RWPE2 (cell line): ENCODE data around the gene SYNGAP1.

Experiments used
- ATAC-seq: fragments of 200-7000 bp; cut with Tn5 transposase; 3 replicates; pipeline ENCODE4 v1.9.1; 2021; ENCODE audit warnings: low read depth
- DNase-seq: peaks from one replicate; pipeline ENCODE4 v3.0.0-alpha.2; 2020; ENCODE audit warnings: low spot score
- H3K27ac ChIP-seq: fragments of 450-650 bp; 2 replicates; pipeline ENCODE4 v1.5.1; 2017; ENCODE audit warnings: mild to moderate bottlenecking; ENCODE audit not compliant: poor library complexity, severe bottlenecking
- H3K27me3 ChIP-seq: fragments of 250-450 bp; sonication (Bioruptor Pico); 2 replicates; pipeline ENCODE4 v1.5.1; 2021; ENCODE audit warnings: mild to moderate bottlenecking, moderate library complexity; ENCODE audit not compliant: insufficient read depth, poor library complexity, severe bottlenecking
- H3K36me3 ChIP-seq: fragments of 250-450 bp; sonication (Bioruptor Pico); 2 replicates; pipeline ENCODE4 v1.5.1; 2020; ENCODE audit warnings: low read depth, mild to moderate bottlenecking, moderate library complexity
- H3K4me1 ChIP-seq: fragments of 250-450 bp; sonication (Bioruptor Pico); 2 replicates; pipeline ENCODE4 v1.5.1; 2021; ENCODE audit warnings: mild to moderate bottlenecking, moderate library complexity; ENCODE audit not compliant: insufficient read depth, poor library complexity, severe bottlenecking
- H3K4me3 ChIP-seq: fragments of 250-450 bp; sonication (Bioruptor Pico); 2 replicates; pipeline ENCODE4 v1.5.1; 2021; ENCODE audit warnings: mild to moderate bottlenecking, moderate library complexity; ENCODE audit not compliant: severe bottlenecking
- H3K9me3 ChIP-seq: fragments of 250-450 bp; sonication (Bioruptor Pico); 2 replicates; pipeline ENCODE4 v1.5.1; 2021; ENCODE audit warnings: mild to moderate bottlenecking, moderate library complexity; ENCODE audit not compliant: severe bottlenecking
- TF ChIP-seq, protein P1 (sequence below): fragments of 450-650 bp; IDR thresholded peaks from one replicate; pipeline ENCODE4 v1.5.1; 2017; ENCODE audit warnings: mild to moderate bottlenecking, moderate library complexity; ENCODE audit not compliant: poor library complexity, severe bottlenecking

The SYNGAP1 gene

GRCh38 chr6:33390173-33390572 lies 29.7 kb upstream of the SYNGAP1 start:
- H3K27ac ChIP-seq: no peak overlapping the region
- H3K4me1 ChIP-seq: peaks cover 13% of the 10 kb centered on the region
- H3K27me3 ChIP-seq: no peaks in the 10 kb centered on the region
- no peak overlapping the region for H3K4me3 ChIP-seq
- H3K36me3 ChIP-seq: peaks cover 10% of the 10 kb centered on the region
- DNase-seq: no peak
- ATAC-seq: no peak
- H3K9me3 ChIP-seq: no peaks in the 10 kb centered on the region
- TF ChIP-seq, protein P1, sequence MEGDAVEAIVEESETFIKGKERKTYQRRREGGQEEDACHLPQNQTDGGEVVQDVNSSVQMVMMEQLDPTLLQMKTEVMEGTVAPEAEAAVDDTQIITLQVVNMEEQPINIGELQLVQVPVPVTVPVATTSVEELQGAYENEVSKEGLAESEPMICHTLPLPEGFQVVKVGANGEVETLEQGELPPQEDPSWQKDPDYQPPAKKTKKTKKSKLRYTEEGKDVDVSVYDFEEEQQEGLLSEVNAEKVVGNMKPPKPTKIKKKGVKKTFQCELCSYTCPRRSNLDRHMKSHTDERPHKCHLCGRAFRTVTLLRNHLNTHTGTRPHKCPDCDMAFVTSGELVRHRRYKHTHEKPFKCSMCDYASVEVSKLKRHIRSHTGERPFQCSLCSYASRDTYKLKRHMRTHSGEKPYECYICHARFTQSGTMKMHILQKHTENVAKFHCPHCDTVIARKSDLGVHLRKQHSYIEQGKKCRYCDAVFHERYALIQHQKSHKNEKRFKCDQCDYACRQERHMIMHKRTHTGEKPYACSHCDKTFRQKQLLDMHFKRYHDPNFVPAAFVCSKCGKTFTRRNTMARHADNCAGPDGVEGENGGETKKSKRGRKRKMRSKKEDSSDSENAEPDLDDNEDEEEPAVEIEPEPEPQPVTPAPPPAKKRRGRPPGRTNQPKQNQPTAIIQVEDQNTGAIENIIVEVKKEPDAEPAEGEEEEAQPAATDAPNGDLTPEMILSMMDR: no peak

GRCh38 chr6:33390767-33391277 lies 29.0 kb upstream of the SYNGAP1 start:
- Histone ChIP-seq H3K36me3 (peaks cover 17% of the 10 kb centered on the region), H3K4me1 (peaks cover 13% of the 10 kb centered on the region), H3K27ac (peak overlapping the region; percentile 67), H3K4me3 (no peak overlapping the region), H3K9me3 (no peaks in the 10 kb centered on the region), H3K27me3 (no peaks in the 10 kb centered on the region)
- TF ChIP-seq, protein P1: no peak
- DNase-seq (no peak), ATAC-seq (no peak)

DNA sequence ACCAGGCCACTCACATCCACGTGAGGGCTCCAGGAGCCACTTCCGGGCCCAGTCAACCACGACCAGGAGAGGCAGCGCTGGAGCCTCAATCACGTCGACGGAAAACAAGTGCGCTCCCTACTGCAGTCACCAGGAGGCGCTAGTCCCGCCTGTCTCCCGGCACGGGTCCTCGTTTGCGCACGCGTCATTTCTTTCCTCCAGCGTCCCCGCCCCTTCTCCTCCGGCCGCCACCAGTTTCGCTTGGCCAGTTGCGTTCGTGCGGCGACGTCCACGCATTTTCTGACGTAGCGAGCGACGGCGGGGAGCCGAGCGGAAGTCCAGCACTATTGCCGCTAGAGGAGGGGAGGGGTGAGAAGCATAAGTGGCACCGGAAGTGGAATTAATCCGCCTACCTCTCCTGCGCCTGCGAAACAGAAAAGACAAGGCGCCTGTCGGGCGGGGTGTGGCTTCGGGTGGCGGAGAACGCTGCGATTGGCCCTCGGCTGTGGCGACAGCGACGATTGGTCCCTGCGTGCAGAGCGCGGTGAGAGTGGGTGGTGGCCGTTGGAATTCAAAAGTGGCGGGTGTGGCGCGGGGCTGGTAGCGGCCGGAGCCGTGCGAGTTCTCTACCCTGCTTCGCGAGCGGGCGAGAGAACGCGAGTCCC lies 28.5 kb upstream of the SYNGAP1 start, which contains the start of gene KIFC1:
Gene KIFC1, plus strand, starts transcription at position 546 of the 644 bp plus-strand sequence. CDS start 163 bp downstream, outside the sequence.
- TF ChIP-seq, protein P1: peak; percentile 99
- Histone ChIP-seq H3K4me3 (peak within 1 kb of the TSS; percentile 64), H3K4me1 (peaks cover 13% of the 10 kb centered on the region), H3K27ac (peak within 1 kb of the TSS; percentile 67), H3K9me3 (no peaks in the 10 kb centered on the region), H3K36me3 (peaks cover 19% of the 10 kb centered on the region), H3K27me3 (no peaks in the 10 kb centered on the region)
- DNase-seq (peak; percentile 97), ATAC-seq (peak; percentile 95)

DNA sequence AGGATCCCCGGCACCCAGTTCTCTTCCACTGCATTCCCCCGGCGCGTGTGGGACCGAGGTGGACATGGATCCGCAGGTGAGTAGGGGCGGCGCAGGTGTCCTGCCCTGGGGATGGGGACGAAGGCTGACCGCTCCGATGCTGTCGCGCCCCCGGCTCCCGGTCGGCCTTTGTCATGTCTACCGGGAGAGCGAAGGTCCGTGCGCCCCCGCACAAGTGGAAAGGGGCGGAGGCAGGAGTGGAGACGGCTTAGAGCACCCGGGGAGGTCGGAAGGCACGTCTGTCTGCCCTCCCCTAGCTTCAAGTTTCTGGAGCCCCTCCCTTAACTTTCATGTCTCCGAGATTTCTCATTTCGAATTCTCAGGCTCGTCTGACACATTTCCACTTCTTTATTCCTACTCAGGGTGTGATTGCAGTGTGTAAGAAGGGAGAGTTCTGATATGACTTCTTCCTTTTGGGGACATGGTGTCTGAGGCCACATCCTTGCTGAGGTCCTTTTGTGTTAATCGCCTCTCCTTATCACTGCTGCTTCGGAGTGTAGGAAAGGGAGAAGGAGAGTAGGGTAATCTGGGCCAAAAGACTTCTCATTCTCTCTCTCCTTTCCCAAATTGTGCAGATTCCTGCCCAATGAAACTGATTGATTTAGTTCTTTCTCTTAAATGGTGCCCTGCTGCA lies 27.8 kb upstream of the SYNGAP1 start:
- Histone ChIP-seq H3K4me1 (peaks cover 13% of the 10 kb centered on the region), H3K27ac (peak overlapping the region; percentile 67), H3K27me3 (no peaks in the 10 kb centered on the region), H3K36me3 (peaks cover 19% of the 10 kb centered on the region), H3K4me3 (peak overlapping the region; percentile 64), H3K9me3 (no peaks in the 10 kb centered on the region)
- ATAC-seq (peak; percentile 16), DNase-seq (no peak)
- TF ChIP-seq, protein P1: no peak
